ENCODE measurements around the gene CSH1. TPM values are rescaled to one million over a fixed set of nuclear protein-coding genes. Genes with fewer than 3 reads are reported as not detected.
A peak's percentile ranks its signal among the peaks of the same experiment; 100 is the strongest.

Gene CSH1
- total and polyA plus RNA-seq, 4 donors: not detected

GRCh38 chr17:63853260-63853659 lies 43.1 kb downstream of the CSH1 start:
- Histone ChIP-seq H3K4me3 (no peak overlapping the region), H3K9me3 (ENCODE audit: control insufficient read depth in 4 of 4, insufficient read depth in 3 of 4, low read length in 3 of 4) (no peaks in the 10 kb centered on the region), H3K9ac (ENCODE audit: insufficient read depth in 1 of 2, low read length in 2 of 2) (no peak overlapping the region), H3K27me3 (ENCODE audit: control insufficient read depth in 3 of 3, insufficient read depth in 3 of 3, low read length in 2 of 3) (no peaks in the 10 kb centered on the region), H3K4me1 (ENCODE audit: control insufficient read depth in 5 of 5, insufficient read depth in 5 of 5, low read length in 5 of 5) (no peaks in the 10 kb centered on the region), H3K27ac (ENCODE audit: low read depth in 1 of 2, low read length in 1 of 2) (no peak overlapping the region), H3K36me3 (ENCODE audit: control insufficient read depth in 4 of 4, insufficient read depth in 4 of 4, low read length in 4 of 4) (no peaks in the 10 kb centered on the region)
- ATAC-seq (ENCODE audit: insufficient read depth, low FRiP score) (no peak), DNase-seq (no peak)
- no peak for TF ChIP-seq CTCF (IDR thresholded peaks at IDR 0.05; ENCODE audit: control extremely low read depth, extremely low read depth)
- whole genome bisulfite sequencing, 2 donors: 92 to 96% methylated on average over 2 of the region's 2 CpGs

GRCh38 chr17:63850401-63850800 lies 46.0 kb downstream of the CSH1 start:
- ATAC-seq (ENCODE audit: insufficient read depth, low FRiP score) (no peak), DNase-seq (peak in 2 of 3 donors; percentile 44 to 69)
- 63 to 79% methylated on average over 9 of the region's 9 CpGs for WGBS, 2 donors
- H3K36me3 ChIP-seq (ENCODE audit: control insufficient read depth in 4 of 4, insufficient read depth in 4 of 4, low read length in 4 of 4): no peaks in the 10 kb centered on the region
- H3K27ac ChIP-seq (ENCODE audit: low read depth in 1 of 2, low read length in 1 of 2): no peak overlapping the region
- H3K9ac ChIP-seq (ENCODE audit: insufficient read depth in 1 of 2, low read length in 2 of 2): no peak overlapping the region
- H3K4me1 ChIP-seq (ENCODE audit: control insufficient read depth in 5 of 5, insufficient read depth in 5 of 5, low read length in 5 of 5): peaks cover 0 to 3% (median 0%) of the 10 kb centered on the region in 5 donors
- H3K27me3 ChIP-seq (ENCODE audit: control insufficient read depth in 3 of 3, insufficient read depth in 3 of 3, low read length in 2 of 3): no peaks in the 10 kb centered on the region
- no peak overlapping the region for H3K4me3 ChIP-seq
- no peaks in the 10 kb centered on the region for H3K9me3 ChIP-seq (ENCODE audit: control insufficient read depth in 4 of 4, insufficient read depth in 3 of 4, low read length in 3 of 4)
- TF ChIP-seq CTCF (IDR thresholded peaks at IDR 0.05; ENCODE audit: control extremely low read depth, extremely low read depth): no peak

- peak; percentile 48 for TF ChIP-seq CTCF (IDR thresholded peaks at IDR 0.05; ENCODE audit: control extremely low read depth, extremely low read depth)
- Histone ChIP-seq H3K9ac (ENCODE audit: insufficient read depth in 1 of 2, low read length in 2 of 2) (peak overlapping the region in 1 of 2 donors; percentile 85), H3K36me3 (ENCODE audit: control insufficient read depth in 4 of 4, insufficient read depth in 4 of 4, low read length in 4 of 4) (no peaks in the 10 kb centered on the region), H3K27ac (ENCODE audit: low read depth in 1 of 2, low read length in 1 of 2) (peak overlapping the region in 1 of 2 donors; percentile 76), H3K9me3 (ENCODE audit: control insufficient read depth in 4 of 4, insufficient read depth in 3 of 4, low read length in 3 of 4) (no peaks in the 10 kb centered on the region), H3K27me3 (ENCODE audit: control insufficient read depth in 3 of 3, insufficient read depth in 3 of 3, low read length in 2 of 3) (no peaks in the 10 kb centered on the region), H3K4me3 (peak overlapping the region; percentile 28), H3K4me1 (ENCODE audit: control insufficient read depth in 5 of 5, insufficient read depth in 5 of 5, low read length in 5 of 5) (peaks cover 0 to 9% (median 3%) of the 10 kb centered on the region in 5 donors)
- ATAC-seq (ENCODE audit: insufficient read depth, low FRiP score): peak; percentile 95
- DNase-seq: peak; percentile 85 to 91 (median 89)
- WGBS, 2 donors: 14 to 19% methylated on average over 82 of the region's 82 CpGs
Measured at GRCh38 chr17:63848834-63849689, 47.3 kb downstream of the CSH1 start.
